GM18519 (cell line): ENCODE data around the gene BHMT.
"Not testable (repeated sequence)": the region's sequence is repeated elsewhere in the genome, so short reads cannot be mapped to it uniquely, and the experiment has no call there.

Experiments
- ATAC-seq: cut with Tn5 transposase; IDR thresholded peaks from one replicate; pipeline ENCODE4 v1.9.1; 2021; ENCODE audit warnings: mild to moderate bottlenecking, moderate library complexity; ENCODE audit not compliant: unreplicated experiment, low FRiP score

BHMT gene

GRCh38 chr5:79111960-79112702 is 522 bp downstream of the BHMT start:
- no peak for ATAC-seq

GRCh38 chr5:79112703-79113058 is 1.1 kb downstream of the BHMT start:
- ATAC-seq, result no peak

GRCh38 chr5:79119486-79119885 is 7.9 kb downstream of the BHMT start:
- ATAC-seq, result no peak

GRCh38 chr5:79120221-79120620 is 8.6 kb downstream of the BHMT start:
- no peak for ATAC-seq

GRCh38 chr5:79122973-79123372 is 11.4 kb downstream of the BHMT start:
- no peak for ATAC-seq

- ATAC-seq, result no peak
Measured at GRCh38 chr5:79124607-79125006, 13.0 kb downstream of the BHMT start.

GRCh38 chr5:79130781-79131180 is 19.2 kb downstream of the BHMT start:
- no peak for ATAC-seq

- ATAC-seq, result no peak
Measured at GRCh38 chr5:79133121-79133656, 21.6 kb downstream of the BHMT start.

GRCh38 chr5:79133657-79134451 is 22.2 kb downstream of the BHMT start:
- no peak for ATAC-seq

GRCh38 chr5:79135790-79136553 is 24.4 kb downstream of the BHMT start:
- ATAC-seq, result no peak

GRCh38 chr5:79136618-79137017 is 25.0 kb downstream of the BHMT start:
- no peak for ATAC-seq

- ATAC-seq, result no peak
Measured at GRCh38 chr5:79140553-79140952, 28.9 kb downstream of the BHMT start.

GRCh38 chr5:79143684-79144379 is 32.2 kb downstream of the BHMT start:
- ATAC-seq, result no peak

GRCh38 chr5:79147076-79147475 is 35.5 kb downstream of the BHMT start:
- ATAC-seq, result no peak

- no peak for ATAC-seq
Measured at GRCh38 chr5:79149433-79149832, 37.8 kb downstream of the BHMT start.

GRCh38 chr5:79151942-79152671 is 40.5 kb downstream of the BHMT start:
- no peak for ATAC-seq

GRCh38 chr5:79157305-79157704 is 45.7 kb downstream of the BHMT start:
- ATAC-seq, result no peak

GRCh38 chr5:79161647-79162046 is 50.0 kb downstream of the BHMT start:
- ATAC-seq, result not testable (repeated sequence)

GRCh38 chr5:79168031-79168430 is 56.4 kb downstream of the BHMT start:
- no peak for ATAC-seq

GRCh38 chr5:79170661-79171060 is 59.1 kb downstream of the BHMT start:
- no peak for ATAC-seq
